Panc1 (cell line): ENCODE results near the gene FA2H.

Experiments used
- POLR2AphosphoS5 ChIP-seq: IDR thresholded peaks from 2 replicates; pipeline ENCODE4 v1.6.1; 2012; ENCODE audit warnings: mild to moderate bottlenecking, low read depth, low read length, moderate library complexity
- TF ChIP-seq, protein P1 (sequence below): fragments of 450-650 bp; IDR thresholded peaks from 2 replicates; pipeline ENCODE4 v1.5.1; 2017; ENCODE audit warnings: mild to moderate bottlenecking
- TF ChIP-seq, protein P2 (sequence below), 2 experiments: IDR thresholded peaks; 2 replicates each; pipeline ENCODE4 v1.6.1; 2011 to 2012; ENCODE audit warnings: low read depth in 2 of 2, control low read depth in 1 of 2, low read length in 1 of 2, mild to moderate bottlenecking in 1 of 2, moderate library complexity in 1 of 2; ENCODE audit not compliant: insufficient read depth in 1 of 2

GRCh38 chr16:74792225-74792624, 17.6 kb upstream of the FA2H start:
- TF ChIP-seq POLR2AphosphoS5, result no peak
- TF ChIP-seq, protein P1, sequence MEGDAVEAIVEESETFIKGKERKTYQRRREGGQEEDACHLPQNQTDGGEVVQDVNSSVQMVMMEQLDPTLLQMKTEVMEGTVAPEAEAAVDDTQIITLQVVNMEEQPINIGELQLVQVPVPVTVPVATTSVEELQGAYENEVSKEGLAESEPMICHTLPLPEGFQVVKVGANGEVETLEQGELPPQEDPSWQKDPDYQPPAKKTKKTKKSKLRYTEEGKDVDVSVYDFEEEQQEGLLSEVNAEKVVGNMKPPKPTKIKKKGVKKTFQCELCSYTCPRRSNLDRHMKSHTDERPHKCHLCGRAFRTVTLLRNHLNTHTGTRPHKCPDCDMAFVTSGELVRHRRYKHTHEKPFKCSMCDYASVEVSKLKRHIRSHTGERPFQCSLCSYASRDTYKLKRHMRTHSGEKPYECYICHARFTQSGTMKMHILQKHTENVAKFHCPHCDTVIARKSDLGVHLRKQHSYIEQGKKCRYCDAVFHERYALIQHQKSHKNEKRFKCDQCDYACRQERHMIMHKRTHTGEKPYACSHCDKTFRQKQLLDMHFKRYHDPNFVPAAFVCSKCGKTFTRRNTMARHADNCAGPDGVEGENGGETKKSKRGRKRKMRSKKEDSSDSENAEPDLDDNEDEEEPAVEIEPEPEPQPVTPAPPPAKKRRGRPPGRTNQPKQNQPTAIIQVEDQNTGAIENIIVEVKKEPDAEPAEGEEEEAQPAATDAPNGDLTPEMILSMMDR, result no peak
- TF ChIP-seq, protein P2, sequence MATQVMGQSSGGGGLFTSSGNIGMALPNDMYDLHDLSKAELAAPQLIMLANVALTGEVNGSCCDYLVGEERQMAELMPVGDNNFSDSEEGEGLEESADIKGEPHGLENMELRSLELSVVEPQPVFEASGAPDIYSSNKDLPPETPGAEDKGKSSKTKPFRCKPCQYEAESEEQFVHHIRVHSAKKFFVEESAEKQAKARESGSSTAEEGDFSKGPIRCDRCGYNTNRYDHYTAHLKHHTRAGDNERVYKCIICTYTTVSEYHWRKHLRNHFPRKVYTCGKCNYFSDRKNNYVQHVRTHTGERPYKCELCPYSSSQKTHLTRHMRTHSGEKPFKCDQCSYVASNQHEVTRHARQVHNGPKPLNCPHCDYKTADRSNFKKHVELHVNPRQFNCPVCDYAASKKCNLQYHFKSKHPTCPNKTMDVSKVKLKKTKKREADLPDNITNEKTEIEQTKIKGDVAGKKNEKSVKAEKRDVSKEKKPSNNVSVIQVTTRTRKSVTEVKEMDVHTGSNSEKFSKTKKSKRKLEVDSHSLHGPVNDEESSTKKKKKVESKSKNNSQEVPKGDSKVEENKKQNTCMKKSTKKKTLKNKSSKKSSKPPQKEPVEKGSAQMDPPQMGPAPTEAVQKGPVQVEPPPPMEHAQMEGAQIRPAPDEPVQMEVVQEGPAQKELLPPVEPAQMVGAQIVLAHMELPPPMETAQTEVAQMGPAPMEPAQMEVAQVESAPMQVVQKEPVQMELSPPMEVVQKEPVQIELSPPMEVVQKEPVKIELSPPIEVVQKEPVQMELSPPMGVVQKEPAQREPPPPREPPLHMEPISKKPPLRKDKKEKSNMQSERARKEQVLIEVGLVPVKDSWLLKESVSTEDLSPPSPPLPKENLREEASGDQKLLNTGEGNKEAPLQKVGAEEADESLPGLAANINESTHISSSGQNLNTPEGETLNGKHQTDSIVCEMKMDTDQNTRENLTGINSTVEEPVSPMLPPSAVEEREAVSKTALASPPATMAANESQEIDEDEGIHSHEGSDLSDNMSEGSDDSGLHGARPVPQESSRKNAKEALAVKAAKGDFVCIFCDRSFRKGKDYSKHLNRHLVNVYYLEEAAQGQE (IDR thresholded peaks at IDR 0.05; ENCODE audit: insufficient read depth in 1 of 2, low read depth in 2 of 2, low read length in 1 of 2), result no peak
